ENCODE results near the gene ZC3H12D. TPM values are rescaled to one million over a fixed set of nuclear protein-coding genes. Genes with fewer than 3 reads are reported as not detected.

Gene ZC3H12D
- total and polyA plus RNA-seq, 2 of the 8 experiments (the other 6 are each of a cell fraction or from before 2014, with no cell fraction given), result 0.05 to 0.07 TPM

DNA sequence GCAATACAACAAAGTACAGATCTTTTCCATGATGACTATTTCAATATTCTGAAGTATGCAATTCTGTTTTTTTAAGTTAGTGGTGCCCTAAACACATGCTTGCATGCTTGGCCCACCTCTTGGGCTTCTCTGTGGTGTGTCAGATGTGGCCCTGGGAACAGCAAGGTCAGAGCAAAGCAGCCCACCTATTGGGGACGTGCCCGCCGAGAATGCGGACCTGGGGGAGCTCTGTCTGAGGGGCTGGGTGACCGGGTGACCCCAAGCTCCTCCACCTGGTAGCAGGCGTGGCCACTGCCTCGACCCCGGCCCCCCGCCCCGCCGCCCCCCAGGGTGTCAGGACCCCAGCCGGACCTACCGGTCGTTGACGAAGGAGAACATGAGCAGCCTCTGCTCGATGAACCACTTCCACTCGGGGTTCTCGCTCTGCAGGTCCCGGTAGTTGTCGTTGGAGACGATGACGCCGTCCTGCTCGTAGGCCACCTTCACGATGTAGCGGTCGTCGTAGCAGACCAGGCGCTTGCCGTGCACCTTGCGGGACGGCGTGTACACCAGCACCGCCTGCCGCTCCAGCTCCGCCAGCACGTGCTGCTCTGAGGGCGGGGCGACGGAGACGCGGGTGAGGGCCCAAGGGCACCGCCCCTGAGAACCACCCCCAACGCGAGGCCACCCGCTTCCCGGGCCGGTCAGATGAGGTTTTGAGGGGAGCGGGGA is 28.3 kb downstream of the ZC3H12D start:
- DNase-seq (ENCODE audit: low read depth in 1 of 2, low spot score in 2 of 2), result no peak
- no peak for FAIRE-seq
- peaks cover 6 to 14% (median 12%) of the 10 kb centered on the region in 4 experiments for H3K27me3 ChIP-seq (replicated peaks in 1 of 4; ENCODE audit: control insufficient read depth in 3 of 4, extremely low read depth in 1 of 4, insufficient read depth in 3 of 4, low read length in 3 of 4)
- ChIA-PET POLR2A (ENCODE audit: partially characterized antibody) (no interaction called here), CTCF (ENCODE audit: partially characterized antibody) (interaction anchor here (0.6 to 2.2 kb wide), 5 partner anchors 10 to 233 kb away, joined by 3 to 6 read pairs (median 5); no protein-coding TSS in a partner anchor)
- no peak overlapping the region for H4K8ac ChIP-seq (ENCODE audit: extremely low read depth, insufficient read depth, low read length)
- no peak overlapping the region for H3K4me3 ChIP-seq (ENCODE audit: extremely low read depth in 1 of 4, insufficient read depth in 2 of 4, low read depth in 3 of 4, low read length in 4 of 4)
- no peak overlapping the region for H2AK5ac ChIP-seq (ENCODE audit: low read depth, low read length)
- no peak overlapping the region for H2AFZ ChIP-seq (ENCODE audit: low read length)
- H3K4ac ChIP-seq (replicated peaks; ENCODE audit: insufficient read length, low read depth, low read length), result no peak overlapping the region
- no peak overlapping the region for H4K91ac ChIP-seq (replicated peaks; ENCODE audit: insufficient read length, low read length)
- no peak overlapping the region for H3K23ac ChIP-seq (ENCODE audit: insufficient read length)
- no peak overlapping the region for H3K18ac ChIP-seq (ENCODE audit: extremely low read depth, low read length)
- no peaks in the 10 kb centered on the region for H3K79me2 ChIP-seq (ENCODE audit: control insufficient read depth in 1 of 2, insufficient read depth in 2 of 2, low read length in 2 of 2)
- H3K9me3 ChIP-seq (ENCODE audit: insufficient read depth in 2 of 2, low read depth in 1 of 2, low read length in 1 of 2), result no peaks in the 10 kb centered on the region
- 91% methylated on average over 41 of the region's 49 CpGs; no CpG with 5 or more reads in 1 of the 2 experiments for WGBS, 2 experiments (ENCODE audit: extremely low coverage in 1 of 2, insufficient coverage in 1 of 2, insufficient read length in 1 of 2, insufficient replicate concordance in 2 of 2, low coverage in 1 of 2, low lambda C conversion rate in 2 of 2, missing lambda C conversion rate in 1 of 2)
- no peak overlapping the region for H2BK15ac ChIP-seq (ENCODE audit: low read length)
- peaks cover 3% of the 10 kb centered on the region; the same call in 1 of the 2 replicates for H3K23me2 ChIP-seq (ENCODE audit: low read depth, low read length)
- H3K14ac ChIP-seq (ENCODE audit: insufficient read length), result no peak overlapping the region
- H3K27ac ChIP-seq (ENCODE audit: low read depth, low read length), result no peak overlapping the region
- no peak overlapping the region for H2BK20ac ChIP-seq (ENCODE audit: low read length)
- H3K79me1 ChIP-seq (ENCODE audit: low read depth, low read length), result no peaks in the 10 kb centered on the region
- TF ChIP-seq, protein P1, sequence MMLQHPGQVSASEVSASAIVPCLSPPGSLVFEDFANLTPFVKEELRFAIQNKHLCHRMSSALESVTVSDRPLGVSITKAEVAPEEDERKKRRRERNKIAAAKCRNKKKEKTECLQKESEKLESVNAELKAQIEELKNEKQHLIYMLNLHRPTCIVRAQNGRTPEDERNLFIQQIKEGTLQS (IDR thresholded peaks at IDR 0.05; ENCODE audit: insufficient read depth, low read depth, low read length), result no peak
- TF ChIP-seq TEAD4 (IDR thresholded peaks at IDR 0.05; ENCODE audit: low read depth, low read length) (no peak), RFX5 (IDR thresholded peaks at IDR 0.05; ENCODE audit: borderline replicate concordance, low read depth, low read length) (no peak), PHF8 (conservative IDR thresholded peaks at IDR 0.05; ENCODE audit: low read depth, low read length) (no peak), KDM5A (IDR thresholded peaks at IDR 0.05; ENCODE audit: low read length) (no peak), FOSL1 (IDR thresholded peaks at IDR 0.05; ENCODE audit: insufficient read depth, low read depth, low read length) (no peak), GABPA (IDR thresholded peaks at IDR 0.05; ENCODE audit: borderline replicate concordance, insufficient read depth, low read length) (no peak)
- TF ChIP-seq, protein P2, sequence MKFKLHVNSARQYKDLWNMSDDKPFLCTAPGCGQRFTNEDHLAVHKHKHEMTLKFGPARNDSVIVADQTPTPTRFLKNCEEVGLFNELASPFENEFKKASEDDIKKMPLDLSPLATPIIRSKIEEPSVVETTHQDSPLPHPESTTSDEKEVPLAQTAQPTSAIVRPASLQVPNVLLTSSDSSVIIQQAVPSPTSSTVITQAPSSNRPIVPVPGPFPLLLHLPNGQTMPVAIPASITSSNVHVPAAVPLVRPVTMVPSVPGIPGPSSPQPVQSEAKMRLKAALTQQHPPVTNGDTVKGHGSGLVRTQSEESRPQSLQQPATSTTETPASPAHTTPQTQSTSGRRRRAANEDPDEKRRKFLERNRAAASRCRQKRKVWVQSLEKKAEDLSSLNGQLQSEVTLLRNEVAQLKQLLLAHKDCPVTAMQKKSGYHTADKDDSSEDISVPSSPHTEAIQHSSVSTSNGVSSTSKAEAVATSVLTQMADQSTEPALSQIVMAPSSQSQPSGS (IDR thresholded peaks at IDR 0.05; ENCODE audit: low read length), result no peak
- H2BK120ac ChIP-seq (replicated peaks; ENCODE audit: low read depth, low read length), result no peak overlapping the region
- H4K20me1 ChIP-seq (replicated peaks in 1 of 2; ENCODE audit: control insufficient read depth in 1 of 2, insufficient read depth in 2 of 2, low read length in 2 of 2), result no peaks in the 10 kb centered on the region
- no peak overlapping the region for H3K9ac ChIP-seq (replicated peaks in 1 of 4; ENCODE audit: extremely low read depth in 1 of 4, low read depth in 3 of 4, low read length in 3 of 4)
- no peak overlapping the region for H3K56ac ChIP-seq (replicated peaks; ENCODE audit: insufficient read length, low read depth, low read length)
- H2BK12ac ChIP-seq (ENCODE audit: low read depth, low read length), result no peak overlapping the region
- H2BK5ac ChIP-seq (ENCODE audit: low read depth, low read length), result no peak overlapping the region
- H4K5ac ChIP-seq (ENCODE audit: insufficient read length, low read depth, low read length), result no peak overlapping the region
- H3K36me3 ChIP-seq (ENCODE audit: control insufficient read depth in 2 of 4, insufficient read depth in 4 of 4, low read length in 3 of 4), result no peaks in the 10 kb centered on the region
- no peaks in the 10 kb centered on the region; a peak in 1 of 7 replicates for H3K4me1 ChIP-seq (replicated peaks in 1 of 4; ENCODE audit: control insufficient read depth in 3 of 4, insufficient read depth in 4 of 4, low read length in 3 of 4)
- no peak overlapping the region for H3K4me2 ChIP-seq (ENCODE audit: insufficient read depth in 1 of 2, low read depth in 2 of 2, low read length in 2 of 2)
